B cell (primary cell): ENCODE measurements around the gene NPIPB9.
"Not testable (repeated sequence)": the region's sequence is repeated elsewhere in the genome, so short reads cannot be mapped to it uniquely, and the experiment has no call there.

Experiments used
- EZH2 ChIP-seq: IDR thresholded peaks from 2 replicates; pipeline ENCODE4 v1.6.1; 2012; ENCODE audit warnings: borderline replicate concordance, low read depth, mild to moderate bottlenecking, moderate library complexity, low read length; ENCODE audit not compliant: insufficient read depth, poor library complexity, severe bottlenecking
- TF ChIP-seq, protein P1 (sequence below): fragments of 200-600 bp; IDR thresholded peaks from one replicate; pipeline ENCODE4 v1.8.0; 2022; ENCODE audit warnings: antibody characterized with exemption, mild to moderate bottlenecking

DNA sequence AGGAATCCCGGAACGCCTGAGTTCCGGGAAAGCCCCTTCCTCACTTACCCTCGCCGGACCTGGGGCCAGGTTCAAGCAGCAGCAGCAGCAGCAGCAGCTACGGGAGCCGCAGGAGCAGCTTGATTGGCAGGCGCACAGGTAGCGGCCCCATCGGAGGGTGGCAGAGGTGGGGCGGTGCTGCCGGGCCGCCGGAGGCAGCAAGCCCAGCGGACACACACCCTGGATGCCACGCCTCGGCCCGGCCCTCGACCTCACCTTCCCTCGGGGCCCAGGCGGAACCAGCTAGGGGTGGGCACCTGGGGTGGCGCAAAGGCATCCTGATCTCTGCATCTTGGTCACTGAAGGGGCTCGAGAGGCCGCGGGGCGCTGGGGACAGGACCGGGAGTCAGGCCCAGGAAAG, 11.0 kb upstream of the NPIPB9 start:
- TF ChIP-seq, protein P1, sequence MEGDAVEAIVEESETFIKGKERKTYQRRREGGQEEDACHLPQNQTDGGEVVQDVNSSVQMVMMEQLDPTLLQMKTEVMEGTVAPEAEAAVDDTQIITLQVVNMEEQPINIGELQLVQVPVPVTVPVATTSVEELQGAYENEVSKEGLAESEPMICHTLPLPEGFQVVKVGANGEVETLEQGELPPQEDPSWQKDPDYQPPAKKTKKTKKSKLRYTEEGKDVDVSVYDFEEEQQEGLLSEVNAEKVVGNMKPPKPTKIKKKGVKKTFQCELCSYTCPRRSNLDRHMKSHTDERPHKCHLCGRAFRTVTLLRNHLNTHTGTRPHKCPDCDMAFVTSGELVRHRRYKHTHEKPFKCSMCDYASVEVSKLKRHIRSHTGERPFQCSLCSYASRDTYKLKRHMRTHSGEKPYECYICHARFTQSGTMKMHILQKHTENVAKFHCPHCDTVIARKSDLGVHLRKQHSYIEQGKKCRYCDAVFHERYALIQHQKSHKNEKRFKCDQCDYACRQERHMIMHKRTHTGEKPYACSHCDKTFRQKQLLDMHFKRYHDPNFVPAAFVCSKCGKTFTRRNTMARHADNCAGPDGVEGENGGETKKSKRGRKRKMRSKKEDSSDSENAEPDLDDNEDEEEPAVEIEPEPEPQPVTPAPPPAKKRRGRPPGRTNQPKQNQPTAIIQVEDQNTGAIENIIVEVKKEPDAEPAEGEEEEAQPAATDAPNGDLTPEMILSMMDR: not testable (repeated sequence)
- TF ChIP-seq EZH2: not testable (repeated sequence)
